Measurements from ENCODE around the gene PCAT7.

DNA sequence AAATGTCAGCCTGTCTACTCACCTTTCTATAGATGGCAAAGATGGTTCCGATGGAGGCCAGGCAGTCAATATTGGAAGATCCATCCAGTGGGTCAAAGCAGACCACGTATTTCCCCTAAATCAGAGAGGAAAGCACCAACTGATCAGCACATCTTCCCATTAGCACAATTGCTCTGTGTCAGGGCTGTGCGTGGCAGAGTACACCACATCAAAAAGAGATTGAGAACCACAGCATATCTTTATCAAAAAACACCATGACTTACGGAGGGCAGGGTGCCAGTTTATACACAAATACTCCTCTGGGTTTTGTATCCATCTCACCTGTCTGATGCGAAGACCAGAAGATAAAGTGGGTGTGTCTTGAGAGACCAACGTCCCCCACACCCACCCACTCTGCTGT, 29.7 kb downstream of the PCAT7 start:
- TF ChIP-seq, protein P1, sequence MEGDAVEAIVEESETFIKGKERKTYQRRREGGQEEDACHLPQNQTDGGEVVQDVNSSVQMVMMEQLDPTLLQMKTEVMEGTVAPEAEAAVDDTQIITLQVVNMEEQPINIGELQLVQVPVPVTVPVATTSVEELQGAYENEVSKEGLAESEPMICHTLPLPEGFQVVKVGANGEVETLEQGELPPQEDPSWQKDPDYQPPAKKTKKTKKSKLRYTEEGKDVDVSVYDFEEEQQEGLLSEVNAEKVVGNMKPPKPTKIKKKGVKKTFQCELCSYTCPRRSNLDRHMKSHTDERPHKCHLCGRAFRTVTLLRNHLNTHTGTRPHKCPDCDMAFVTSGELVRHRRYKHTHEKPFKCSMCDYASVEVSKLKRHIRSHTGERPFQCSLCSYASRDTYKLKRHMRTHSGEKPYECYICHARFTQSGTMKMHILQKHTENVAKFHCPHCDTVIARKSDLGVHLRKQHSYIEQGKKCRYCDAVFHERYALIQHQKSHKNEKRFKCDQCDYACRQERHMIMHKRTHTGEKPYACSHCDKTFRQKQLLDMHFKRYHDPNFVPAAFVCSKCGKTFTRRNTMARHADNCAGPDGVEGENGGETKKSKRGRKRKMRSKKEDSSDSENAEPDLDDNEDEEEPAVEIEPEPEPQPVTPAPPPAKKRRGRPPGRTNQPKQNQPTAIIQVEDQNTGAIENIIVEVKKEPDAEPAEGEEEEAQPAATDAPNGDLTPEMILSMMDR (IDR thresholded peaks at IDR 0.05) = no peak
- no peak for TF ChIP-seq POLR2A (IDR thresholded peaks at IDR 0.05)

All from body of pancreas (tissue), 4 donors.